ENCODE data around the gene ABCD4.

ABCD4 gene

DNA sequence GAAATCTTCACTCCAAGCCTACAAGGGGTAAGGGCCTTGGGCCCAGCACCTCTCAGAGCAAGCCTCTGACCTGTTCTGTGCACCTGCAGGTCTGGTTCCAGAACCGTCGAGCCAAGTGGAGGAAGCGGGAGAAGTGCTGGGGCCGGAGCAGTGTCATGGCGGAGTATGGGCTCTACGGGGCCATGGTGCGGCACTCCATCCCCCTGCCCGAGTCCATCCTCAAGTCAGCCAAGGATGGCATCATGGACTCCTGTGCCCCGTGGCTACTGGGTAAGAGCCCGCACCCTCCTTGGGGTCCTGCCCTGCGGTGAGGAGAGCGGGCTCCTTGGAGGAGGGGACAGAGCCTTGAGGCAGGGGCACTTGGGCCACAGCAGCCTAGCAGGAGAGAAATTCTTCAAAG, 43.2 kb downstream of the ABCD4 start:
- no peak for DNase-seq (ENCODE audit: low spot score)

DNA sequence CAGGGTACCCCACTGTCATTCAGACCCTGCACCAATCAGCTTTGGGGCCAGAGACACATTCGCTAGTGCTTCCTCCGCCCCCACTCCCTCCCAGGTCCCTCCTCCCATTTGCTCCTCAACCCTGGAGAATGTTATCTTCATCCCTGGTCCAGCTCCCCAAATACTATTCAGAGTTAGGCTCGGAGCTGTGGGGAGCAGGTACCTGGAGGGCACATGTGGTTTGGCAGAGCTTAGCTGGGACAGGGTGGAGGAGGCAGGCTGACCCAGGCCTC, 44.0 kb downstream of the ABCD4 start:
- no peak for DNase-seq (ENCODE audit: low spot score)

DNA sequence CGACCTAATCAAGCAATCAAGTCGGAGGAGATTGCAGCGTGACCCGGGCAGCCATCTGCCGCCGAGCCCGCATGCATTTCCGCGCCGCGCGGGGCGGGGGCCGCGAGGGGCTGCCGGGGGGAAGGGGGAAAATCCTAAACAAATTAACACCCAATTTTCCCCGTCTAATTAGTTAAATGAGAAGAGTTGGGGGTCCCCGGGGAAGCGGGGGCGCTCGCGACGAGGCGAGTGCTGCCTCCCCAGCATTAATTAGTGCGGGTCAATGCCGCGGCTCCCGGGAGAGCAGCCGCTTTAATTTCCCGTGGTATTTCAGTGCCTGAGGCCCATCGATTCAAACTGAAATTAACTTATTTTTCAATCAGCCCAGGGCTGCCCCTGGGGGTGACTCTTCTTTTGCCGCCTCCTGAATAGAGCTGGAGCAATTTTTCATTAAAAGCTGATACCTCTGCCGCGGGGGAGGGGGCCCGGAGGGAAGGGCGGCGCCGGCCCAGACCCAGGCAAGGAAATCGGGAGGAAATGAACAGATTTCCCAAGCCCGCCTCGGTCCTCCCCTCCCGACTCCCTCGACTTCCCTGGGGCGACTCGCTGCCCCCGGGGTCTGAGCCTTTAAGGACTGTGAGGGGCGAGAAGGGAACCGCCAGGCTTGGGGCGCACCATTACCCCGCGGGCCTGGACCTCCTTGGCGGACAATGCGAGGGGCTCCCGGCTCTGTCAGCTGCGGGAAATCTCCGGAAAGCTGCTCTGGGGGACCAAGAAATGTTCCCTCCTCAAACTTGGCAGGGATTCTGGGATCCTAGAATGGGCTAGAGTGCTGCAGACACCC, 44.6 kb downstream of the ABCD4 start:
- no peak for DNase-seq (ENCODE audit: low spot score)

DNA sequence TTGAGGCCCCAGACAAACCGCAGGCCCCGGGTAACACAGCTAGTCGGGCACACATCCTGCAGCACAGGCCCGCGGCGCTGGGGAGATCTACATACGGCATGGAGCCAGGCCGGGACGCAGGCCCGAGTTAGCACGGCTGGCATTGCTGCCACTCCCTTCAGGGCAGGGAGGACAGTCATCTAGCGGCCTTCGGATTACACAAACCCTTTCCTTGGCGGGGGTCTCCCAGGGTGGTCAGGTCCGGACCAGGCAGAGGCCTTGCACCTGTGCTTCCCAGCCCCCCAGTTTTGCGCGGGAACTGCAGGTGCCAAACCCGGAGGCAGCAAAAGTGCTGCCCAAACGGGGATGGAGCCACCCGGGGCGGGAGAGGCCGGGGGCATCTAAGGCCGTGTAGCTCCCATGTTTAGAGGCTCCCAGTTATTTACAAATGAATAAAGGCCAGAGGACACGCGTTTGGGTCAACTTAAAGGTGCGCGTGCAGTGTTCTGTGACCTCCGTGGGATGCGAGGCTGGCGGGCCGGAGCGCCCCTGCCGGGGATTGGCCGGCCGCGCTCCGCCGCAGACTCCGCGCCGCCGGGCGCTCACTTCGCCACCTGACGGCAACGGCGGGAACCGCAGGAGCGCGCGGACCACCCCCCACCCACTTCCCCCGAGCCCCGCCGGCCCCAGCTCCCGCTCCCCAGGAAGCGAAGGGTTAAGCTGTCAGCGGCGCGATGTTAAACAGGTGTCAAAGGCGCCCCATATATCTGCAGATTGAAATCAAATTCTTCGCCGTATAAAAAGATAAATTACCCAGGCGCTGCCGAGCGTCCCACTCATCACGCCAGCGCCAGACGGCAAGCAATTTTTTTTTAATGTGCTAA, 45.4 kb downstream of the ABCD4 start:
- peak; percentile 48 for DNase-seq (ENCODE audit: low spot score)

DNA sequence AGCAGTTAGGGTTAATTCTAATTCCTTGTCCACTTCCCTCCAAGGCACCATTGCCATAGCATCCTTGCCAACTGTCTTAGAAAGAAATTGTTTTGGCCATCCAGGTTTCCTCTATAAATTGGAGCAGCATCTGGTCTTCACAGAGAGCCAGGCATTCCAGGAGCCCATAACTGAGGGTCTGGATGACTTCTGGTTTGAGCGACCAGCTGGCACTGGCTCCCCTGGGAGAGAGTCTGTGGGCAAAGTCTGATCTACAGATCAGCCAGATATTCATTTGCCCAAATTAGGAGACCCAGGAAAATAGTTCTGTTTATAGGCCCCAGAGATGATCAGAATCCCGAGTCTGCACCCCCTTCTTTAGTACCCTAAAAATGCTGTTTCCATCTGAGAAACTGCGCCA, 47.5 kb downstream of the ABCD4 start:
- no peak for DNase-seq (ENCODE audit: low spot score)

DNA sequence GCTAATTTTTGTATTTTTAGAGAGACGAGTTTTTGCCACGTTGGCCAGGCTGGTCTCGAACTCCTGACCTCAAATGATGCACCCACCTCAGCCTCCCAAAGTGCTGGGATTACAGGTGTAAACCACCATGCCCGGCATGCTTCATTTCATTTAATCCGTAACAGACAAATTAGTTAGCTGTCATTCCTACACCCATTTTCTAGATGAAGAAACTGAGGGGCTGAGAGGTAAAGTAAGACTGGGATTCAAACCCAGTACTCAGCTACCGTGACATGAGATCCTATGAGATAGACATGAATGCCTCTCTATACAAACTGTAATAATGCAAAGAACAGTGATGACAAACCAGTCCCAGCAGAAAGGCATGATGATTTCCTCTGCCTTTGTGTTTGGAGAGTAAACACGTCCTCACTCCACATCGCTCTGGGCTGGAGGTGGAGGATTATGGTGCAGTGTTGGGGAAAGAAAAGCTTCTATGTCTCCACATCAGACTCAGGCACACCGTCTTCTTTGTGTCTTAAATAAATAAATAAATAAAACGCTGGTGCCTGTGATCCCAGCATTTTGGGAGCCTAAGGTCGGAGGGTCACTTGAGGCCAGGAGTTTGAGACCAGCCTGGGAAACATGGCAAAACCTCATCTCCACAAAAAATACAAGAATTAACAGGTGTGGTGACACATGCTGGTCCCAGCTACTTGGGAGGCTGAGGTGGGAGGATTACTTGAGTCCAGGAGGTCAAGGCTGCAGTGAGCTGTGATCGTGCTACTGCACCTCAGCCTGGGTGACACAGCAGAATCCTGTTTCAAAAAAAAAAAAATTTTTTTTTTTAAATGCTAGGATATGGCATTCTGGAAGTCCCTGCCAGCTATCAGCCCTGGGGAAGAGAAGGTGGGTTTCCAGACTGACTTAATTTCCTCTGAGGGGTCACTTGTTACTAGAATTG, 53.0 kb downstream of the ABCD4 start:
- DNase-seq (ENCODE audit: low spot score), result no peak

DNA sequence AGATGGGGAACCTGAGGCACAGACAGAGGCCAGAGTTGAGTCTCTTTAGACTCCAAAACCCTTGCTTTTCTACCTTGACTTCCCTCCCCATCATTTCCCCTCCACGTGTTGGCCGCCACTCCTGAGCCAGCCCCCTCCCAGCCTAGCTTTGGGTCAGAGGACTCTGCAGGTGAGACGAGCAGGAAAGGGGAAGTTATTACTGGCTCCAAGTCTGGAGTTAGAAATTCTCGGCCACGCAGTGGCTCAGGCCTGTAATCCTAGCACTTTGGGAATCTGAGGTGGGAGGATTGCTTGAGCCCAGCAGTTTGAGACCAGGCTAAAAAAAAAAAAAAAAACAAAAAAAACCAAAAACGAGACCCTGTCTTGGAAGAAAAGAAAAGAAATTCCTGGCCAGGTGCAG, 54.7 kb downstream of the ABCD4 start:
- no peak for DNase-seq (ENCODE audit: low spot score)

DNA sequence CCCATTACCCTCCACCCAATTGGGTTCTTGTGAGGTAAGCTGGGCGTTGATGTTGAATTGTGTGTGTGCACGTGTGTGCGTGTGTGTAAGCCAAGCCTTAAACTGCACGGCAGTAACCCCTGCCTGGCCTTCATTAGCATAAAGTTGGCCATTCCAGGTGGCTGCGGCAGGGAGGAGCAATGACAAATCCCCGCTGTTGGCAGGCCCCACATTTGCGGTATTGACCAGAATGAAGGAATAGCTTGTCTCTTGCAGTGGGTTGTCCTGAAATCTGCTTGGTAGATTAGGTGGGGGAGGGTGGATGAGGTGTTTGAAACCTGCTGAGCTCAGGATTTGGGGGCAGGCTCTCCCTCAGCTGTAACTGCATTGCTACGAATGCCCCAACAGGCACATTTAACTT, 56.2 kb downstream of the ABCD4 start:
- no peak for DNase-seq (ENCODE audit: low spot score)

DNA sequence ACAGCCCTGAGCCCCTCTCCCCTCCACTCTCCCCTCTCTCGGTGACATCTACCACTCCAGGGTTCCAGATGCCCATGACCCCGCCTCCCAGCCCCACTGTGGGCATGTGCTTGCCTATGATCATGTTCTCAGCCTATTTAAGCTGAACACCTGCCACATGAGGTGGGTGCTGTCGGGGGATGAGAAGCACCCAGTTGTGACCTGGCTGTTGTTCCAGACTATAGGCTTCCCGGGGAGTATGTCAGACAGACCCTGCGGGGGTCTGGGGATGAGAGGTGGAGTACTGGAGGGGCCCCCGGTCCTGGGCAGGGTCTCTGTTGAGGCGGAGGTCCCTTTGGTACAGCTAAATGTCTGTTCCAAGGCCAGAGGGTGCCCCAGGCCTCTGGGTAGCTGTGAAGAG, 57.4 kb downstream of the ABCD4 start:
- DNase-seq (ENCODE audit: low spot score), result no peak

DNA sequence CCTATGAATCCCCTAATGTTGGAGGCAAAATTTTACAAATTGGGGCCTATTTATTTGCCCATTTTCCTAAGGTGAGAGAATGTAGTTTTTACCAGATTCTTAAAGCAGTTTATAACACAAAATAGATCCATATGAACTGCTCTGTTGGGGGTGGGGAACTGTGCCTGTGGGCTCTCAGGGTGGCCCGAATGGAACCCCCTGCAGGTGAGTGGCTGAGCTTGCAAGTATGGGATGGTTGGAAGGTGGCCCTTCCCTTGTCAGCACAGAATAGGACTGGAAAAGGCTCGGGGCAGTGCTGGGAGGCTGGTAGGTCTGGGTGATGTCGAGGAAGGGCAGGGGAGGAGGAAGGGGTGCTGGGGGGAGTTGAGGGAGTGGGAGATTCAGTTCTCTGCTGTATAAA, 58.6 kb downstream of the ABCD4 start:
- DNase-seq (ENCODE audit: low spot score), result no peak

DNA sequence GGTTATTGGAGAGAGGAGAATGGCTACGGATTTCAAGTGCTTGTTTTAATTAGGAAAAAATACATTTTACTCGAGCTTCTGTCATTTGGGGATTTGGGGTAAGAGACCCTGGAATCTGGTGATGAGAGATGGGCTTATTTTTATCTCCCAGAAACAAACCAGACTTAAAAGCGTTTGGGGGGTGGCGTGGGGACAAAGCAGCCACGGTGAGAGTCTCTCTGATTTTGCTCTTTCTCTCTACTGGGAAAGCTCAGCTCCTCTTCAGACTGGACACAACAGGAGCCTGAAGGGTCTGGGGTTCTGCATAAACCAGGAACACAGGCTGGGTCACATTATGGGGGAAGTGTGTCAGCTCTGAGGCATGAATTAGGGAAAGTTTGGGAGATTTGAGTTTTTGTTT, 59.7 kb downstream of the ABCD4 start:
- no peak for DNase-seq (ENCODE audit: low spot score)

DNA sequence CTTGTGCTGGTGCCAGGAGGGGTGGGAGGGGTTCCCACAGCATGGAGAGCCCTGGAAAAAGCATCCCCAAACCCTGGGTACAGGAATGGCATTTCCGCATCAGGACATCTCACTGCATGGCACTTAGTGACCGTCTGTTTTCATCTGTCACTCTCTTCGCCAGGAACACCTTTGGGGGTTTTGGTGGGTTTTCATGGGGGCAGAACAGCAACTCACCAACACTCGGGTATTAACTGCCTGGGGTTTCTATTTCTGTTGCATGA, 60.0 kb downstream of the ABCD4 start:
- no peak for DNase-seq (ENCODE audit: low spot score)

DNA sequence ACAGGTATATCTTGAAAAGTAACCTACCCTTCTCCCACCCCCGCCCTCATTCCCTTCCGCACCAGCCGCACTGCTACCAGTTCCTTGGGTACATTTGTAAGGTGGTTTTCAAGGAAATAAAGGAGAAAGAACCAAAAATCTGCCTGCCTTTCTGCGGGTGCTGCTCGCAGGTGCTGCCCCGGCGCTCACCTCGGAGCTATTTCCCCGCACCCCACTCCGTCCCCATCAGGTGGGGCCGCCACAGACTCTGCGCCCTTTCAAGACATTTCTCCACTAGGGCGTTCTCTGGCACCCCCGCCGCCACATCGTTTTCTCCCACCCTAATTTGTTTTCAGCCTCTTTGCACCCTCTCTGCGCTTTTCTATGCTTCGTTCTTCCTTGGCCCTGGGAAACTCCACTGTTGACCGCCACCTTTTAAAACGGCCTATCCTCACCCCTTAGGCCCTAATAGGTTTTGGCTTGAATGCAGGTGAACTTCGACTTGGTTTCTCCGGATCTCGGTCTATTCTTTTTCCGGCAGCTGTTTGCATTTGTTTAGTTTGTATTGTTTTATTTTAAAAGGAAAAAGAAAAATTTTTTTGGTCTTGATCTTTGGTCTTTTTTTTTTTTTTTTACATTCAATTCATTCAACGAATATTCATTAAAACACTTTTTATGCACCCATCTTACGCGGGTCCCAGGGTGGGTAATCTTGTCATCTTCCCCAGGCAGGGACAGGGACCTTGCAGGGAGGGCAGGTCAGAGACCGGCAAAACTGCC, 60.5 kb downstream of the ABCD4 start:
- no peak for DNase-seq (ENCODE audit: low spot score)

DNA sequence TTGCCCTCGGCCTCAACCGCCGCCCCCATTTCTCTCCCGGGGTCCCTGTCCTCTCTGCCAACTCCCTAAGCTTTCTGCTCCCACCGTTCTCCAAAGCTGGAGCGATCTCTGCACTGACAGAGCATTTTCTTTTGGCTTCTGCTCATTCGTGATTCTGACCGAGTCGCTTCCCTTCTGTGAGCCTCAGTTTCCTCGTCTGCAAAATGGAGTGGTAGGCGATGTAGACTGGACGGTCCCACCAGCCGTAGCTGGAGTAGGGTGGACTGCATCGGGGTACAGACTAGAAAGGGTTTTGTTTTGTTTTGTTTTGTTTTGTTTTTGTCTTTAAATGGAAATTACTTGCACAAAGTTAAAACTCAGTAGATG, 61.1 kb downstream of the ABCD4 start:
- no peak for DNase-seq (ENCODE audit: low spot score)

DNA sequence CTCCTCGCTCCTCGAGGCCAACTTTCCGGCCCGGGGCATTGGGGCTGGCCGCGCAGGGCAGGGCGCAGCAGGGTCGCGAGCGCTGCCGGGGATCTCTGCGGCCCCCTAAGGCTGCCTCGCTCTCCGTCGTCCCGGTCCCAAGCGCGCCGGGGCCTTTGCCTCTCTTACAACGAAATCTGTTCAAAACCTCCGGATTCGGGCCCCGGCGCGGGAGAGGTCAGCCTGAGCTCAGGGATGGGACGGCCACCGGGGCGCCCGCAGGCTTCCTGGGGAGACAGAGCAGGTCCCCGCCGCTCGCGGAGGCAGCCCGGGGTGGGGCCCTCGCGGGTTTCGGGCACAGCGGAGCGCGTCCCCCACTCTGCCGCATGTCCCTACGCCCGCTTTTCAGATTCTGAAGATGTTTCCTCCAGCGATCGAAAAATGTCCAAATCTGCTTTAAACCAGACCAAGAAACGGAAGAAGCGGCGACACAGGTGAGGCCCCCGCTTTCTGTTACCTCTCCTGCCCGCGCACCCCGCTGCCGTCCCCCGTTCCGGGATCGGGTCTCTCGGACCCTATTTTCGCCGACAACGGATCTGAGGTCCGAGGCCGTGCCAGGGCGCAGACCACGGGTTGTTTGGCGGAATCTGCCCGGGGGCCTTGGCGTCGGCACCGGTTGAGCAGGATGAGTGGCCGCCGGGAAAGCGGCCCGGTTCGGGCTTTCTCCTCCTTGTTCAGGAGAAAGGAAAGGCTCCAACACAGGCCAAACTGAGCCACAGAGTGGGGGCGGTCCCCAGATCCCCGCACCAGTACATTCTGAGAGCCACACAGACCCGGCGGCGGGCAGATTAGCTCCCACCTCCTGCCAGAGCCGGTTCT, 61.7 kb downstream of the ABCD4 start:
- DNase-seq (ENCODE audit: low spot score), result no peak

DNA sequence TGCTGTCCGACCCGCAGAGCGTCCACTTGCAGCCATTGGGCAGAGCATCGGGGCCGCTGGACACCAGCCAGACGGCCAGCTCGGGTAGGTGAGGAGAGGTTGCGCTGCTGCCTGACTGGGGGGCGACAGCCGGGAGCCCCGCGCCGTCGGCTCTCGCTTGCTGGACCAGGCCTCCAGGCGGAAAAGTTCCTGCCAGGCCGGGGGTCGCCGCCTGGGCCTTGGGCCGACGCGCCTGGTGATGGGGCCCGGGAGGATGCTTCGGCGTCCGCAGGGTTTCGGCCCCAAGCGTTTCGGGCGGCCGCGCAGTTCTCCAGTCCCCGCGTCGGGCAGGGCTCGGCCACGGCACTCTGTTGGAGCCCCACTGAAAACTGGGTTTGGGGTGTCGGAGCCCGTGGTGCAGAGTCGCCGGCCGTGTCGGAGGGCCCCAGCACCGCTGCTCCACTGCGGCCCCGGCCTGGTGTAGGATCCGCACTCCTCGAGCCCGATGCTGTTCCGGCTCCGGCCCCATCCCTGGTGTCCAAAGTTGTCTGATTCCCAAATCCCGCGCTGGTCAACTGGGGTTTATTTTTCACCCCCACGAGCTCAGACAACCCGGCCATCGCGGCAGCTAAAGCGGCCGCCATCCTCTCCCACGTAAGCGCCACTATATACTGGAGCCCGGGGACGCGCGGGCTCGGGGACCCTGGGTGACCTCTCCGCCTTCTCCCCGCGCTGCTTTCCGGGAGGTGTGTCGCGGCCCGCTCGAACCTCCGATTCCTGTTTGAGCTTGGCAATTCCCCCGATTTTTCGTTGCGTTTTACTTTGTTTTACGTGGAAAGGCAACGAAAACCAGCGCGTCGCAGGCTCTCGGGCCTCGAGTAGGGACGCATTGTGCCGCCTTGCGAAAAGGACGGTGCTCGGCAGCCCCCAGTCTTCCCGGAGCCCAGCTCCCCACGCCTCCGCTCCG, 62.6 kb downstream of the ABCD4 start:
- DNase-seq (ENCODE audit: low spot score), result no peak

DNA sequence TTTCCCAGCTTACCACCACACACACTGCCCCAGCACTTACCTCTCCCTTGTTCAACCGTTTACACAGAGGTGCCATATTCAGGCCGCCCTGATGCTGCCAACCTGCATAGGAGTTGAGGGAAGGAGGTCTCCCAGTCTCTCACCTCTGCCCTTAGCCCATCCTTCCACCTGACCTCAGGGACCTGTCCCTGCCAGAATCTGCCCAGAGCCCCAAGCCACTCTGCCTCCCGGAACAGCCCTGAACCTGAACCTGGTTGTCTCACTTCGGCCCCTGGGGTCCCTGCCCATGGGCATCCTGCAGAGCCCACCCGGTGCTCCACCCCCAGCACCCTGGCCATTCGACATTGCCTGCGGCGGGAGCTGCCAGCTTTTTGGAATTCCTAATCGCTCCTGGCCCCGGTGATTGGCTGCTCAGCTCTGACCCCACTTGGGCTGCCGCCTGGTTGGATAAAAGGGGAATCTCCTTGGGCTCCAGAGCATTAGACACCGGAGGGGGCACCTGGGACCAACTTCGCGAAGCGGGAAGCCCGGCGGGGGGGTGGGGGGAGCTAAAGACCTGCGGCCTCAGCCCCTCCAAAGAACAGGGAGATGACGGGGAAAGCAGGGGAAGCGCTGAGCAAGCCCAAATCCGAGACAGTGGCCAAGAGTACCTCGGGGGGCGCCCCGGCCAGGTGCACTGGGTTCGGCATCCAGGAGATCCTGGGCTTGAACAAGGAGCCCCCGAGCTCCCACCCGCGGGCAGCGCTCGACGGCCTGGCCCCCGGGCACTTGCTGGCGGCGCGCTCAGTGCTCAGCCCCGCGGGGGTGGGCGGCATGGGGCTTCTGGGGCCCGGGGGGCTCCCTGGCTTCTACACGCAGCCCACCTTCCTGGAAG, 63.5 kb downstream of the ABCD4 start, which contains the start of gene VSX2:
TSS of gene VSX2 (plus strand) at position 476 of the 874 bp plus-strand sequence. CDS start at position 589, 113 bp downstream.
- DNase-seq (ENCODE audit: low spot score), result no peak

DNA sequence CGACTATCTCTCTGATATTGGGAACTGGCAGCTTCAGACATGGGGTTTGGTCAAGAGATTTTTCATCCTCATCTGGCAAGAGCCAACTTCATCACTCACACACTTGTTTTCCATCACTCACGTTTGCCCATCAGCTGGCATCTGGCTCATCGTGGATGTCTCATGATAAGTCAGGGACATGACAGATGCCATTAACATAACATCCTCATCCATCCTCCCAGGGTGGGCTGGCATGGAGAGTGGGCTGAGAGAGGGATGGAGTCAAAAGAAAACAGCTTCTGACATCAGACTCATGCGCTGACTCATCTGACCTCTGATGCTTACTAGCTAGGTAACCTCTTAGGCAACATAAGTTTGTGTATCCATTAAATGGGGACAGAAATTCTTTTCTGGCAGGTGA, 65.3 kb downstream of the ABCD4 start:
- DNase-seq (ENCODE audit: low spot score), result no peak

All from SW480 (cell line).